T-helper 17 cell (primary cell): ENCODE data around the gene APOM. TPM values are rescaled to one million over a fixed set of nuclear protein-coding genes. Genes with fewer than 3 reads are reported as not detected.
A peak's percentile ranks its signal among the peaks of the same experiment; 100 is the strongest.

Experiments used
- ATAC-seq: fragments of 150-1000 bp; cut with Tn5 transposase; 2 replicates; pipeline ENCODE4 v1.10.0; 2021; ENCODE audit warnings: mild to moderate bottlenecking, moderate library complexity
- DNase-seq, 3 donors: peaks; one replicate each; pipeline versions ENCODE4 v3.0.0 to v3.0.0-alpha.2; 2020 to 2021
- H3K9me3 ChIP-seq: one replicate; pipeline ENCODE4 v1.7.0; 2013; ENCODE audit warnings: low read length, mild to moderate bottlenecking; ENCODE audit not compliant: control insufficient read depth, poor library complexity, severe bottlenecking
- H3K27ac Mint-ChIP-seq: one replicate; pipeline ENCODE4 v1.8.0; 2022; ENCODE audit warnings: mild to moderate bottlenecking, moderate library complexity, mixed read lengths
- H3K27me3 Mint-ChIP-seq: one replicate; pipeline ENCODE4 v1.8.0; 2022; ENCODE audit warnings: mixed read lengths
- H3K36me3 Mint-ChIP-seq: one replicate; pipeline ENCODE4 v1.8.0; 2022; ENCODE audit warnings: low read depth, mixed read lengths
- H3K4me1 Mint-ChIP-seq: one replicate; pipeline ENCODE4 v1.8.0; 2022; ENCODE audit warnings: mild to moderate bottlenecking, mixed read lengths
- H3K4me3 Mint-ChIP-seq: one replicate; pipeline ENCODE4 v1.8.0; 2022; ENCODE audit warnings: mild to moderate bottlenecking, moderate library complexity, mixed read lengths
- total RNA-seq, 4 donors: library from RNA in 2 of 4; stranded (reverse) in 2 of 4; gene quantifications; one replicate each; pipeline ENCODE4 v1.2.3 and lab custom pipeline; 2022 to 2026

Gene APOM
- total RNA-seq, 2 donors from 2014 or later: 2.9 to 4.0 TPM

- ATAC-seq (peak; percentile 92), DNase-seq (peak; percentile 93 to 97 (median 95))
- H3K36me3 Mint-ChIP-seq: peaks cover 9% of the 10 kb centered on the region
- H3K9me3 ChIP-seq: no peaks in the 10 kb centered on the region
- H3K27ac Mint-ChIP-seq: peak within 1 kb of the TSS; percentile 97
- H3K4me1 Mint-ChIP-seq: peaks cover 41% of the 10 kb centered on the region
- H3K27me3 Mint-ChIP-seq: no peaks in the 10 kb centered on the region
- peak within 1 kb of the TSS; percentile 97 for H3K4me3 Mint-ChIP-seq
Observed at GRCh38 chr6:31665501-31666336, 10.0 kb downstream of the APOM start, which contains the start of gene CSNK2B. TSS of gene CSNK2B (plus strand) at chr6:31666080. CDS start at chr6:31666832, 752 bp downstream.

GRCh38 chr6:31666337-31666965 lies 10.8 kb downstream of the APOM start:
- Mint-ChIP-seq H3K27me3 (no peaks in the 10 kb centered on the region), H3K27ac (peak overlapping the region; percentile 97), H3K4me1 (peaks cover 38% of the 10 kb centered on the region), H3K4me3 (peak overlapping the region; percentile 97), H3K36me3 (peaks cover 9% of the 10 kb centered on the region)
- no peak for DNase-seq
- no peak for ATAC-seq
- no peaks in the 10 kb centered on the region for H3K9me3 ChIP-seq

GRCh38 chr6:31669676-31670075 lies 14.0 kb downstream of the APOM start, which contains the start of gene LY6G5B:
TSS of gene LY6G5B (plus strand) at chr6:31669976. CDS start at chr6:31670951, 975 bp downstream.
- ATAC-seq (no peak), DNase-seq (no peak)
- no peaks in the 10 kb centered on the region for H3K9me3 ChIP-seq
- H3K27me3 Mint-ChIP-seq: no peaks in the 10 kb centered on the region
- peaks cover 8% of the 10 kb centered on the region for H3K36me3 Mint-ChIP-seq
- H3K27ac Mint-ChIP-seq: no peak within 1 kb of the TSS
- H3K4me1 Mint-ChIP-seq: peaks cover 16% of the 10 kb centered on the region
- no peak within 1 kb of the TSS for H3K4me3 Mint-ChIP-seq

GRCh38 chr6:31676322-31676903 lies 20.7 kb downstream of the APOM start:
- DNase-seq (no peak), ATAC-seq (no peak)
- no peaks in the 10 kb centered on the region for H3K27me3 Mint-ChIP-seq
- H3K4me1 Mint-ChIP-seq: peaks cover 27% of the 10 kb centered on the region
- H3K9me3 ChIP-seq: no peaks in the 10 kb centered on the region
- H3K27ac Mint-ChIP-seq: no peak overlapping the region
- peak overlapping the region; percentile 56 for H3K4me3 Mint-ChIP-seq
- peaks cover 5% of the 10 kb centered on the region for H3K36me3 Mint-ChIP-seq

GRCh38 chr6:31676904-31677303 lies 21.2 kb downstream of the APOM start:
- ATAC-seq: no peak
- H3K4me3 Mint-ChIP-seq: peak overlapping the region; percentile 56
- DNase-seq: no peak
- H3K27me3 Mint-ChIP-seq: no peaks in the 10 kb centered on the region
- no peaks in the 10 kb centered on the region for H3K9me3 ChIP-seq
- H3K36me3 Mint-ChIP-seq: peaks cover 5% of the 10 kb centered on the region
- H3K27ac Mint-ChIP-seq: no peak overlapping the region
- peaks cover 29% of the 10 kb centered on the region for H3K4me1 Mint-ChIP-seq

- H3K4me3 Mint-ChIP-seq: no peak overlapping the region
Observed at GRCh38 chr6:31677955-31678354, 22.3 kb downstream of the APOM start.

GRCh38 chr6:31680226-31681134 lies 24.8 kb downstream of the APOM start, which contains the start of gene LY6G5C:
TSS of gene LY6G5C (minus strand) at chr6:31681067. CDS start at chr6:31680373, 694 bp downstream.
- H3K36me3 Mint-ChIP-seq: no peaks in the 10 kb centered on the region
- H3K4me3 Mint-ChIP-seq: peak within 1 kb of the TSS; percentile 93

More at GRCh38 chr6:31677955-31678354, 22.3 kb downstream of the APOM start:
- no peaks in the 10 kb centered on the region for H3K9me3 ChIP-seq
- no peak for DNase-seq
- Mint-ChIP-seq H3K4me1 (peaks cover 31% of the 10 kb centered on the region), H3K27ac (peak overlapping the region; percentile 67), H3K27me3 (no peaks in the 10 kb centered on the region), H3K36me3 (peaks cover 2% of the 10 kb centered on the region)
- ATAC-seq: no peak

GRCh38 chr6:31681135-31681671 lies 25.5 kb downstream of the APOM start:
- peaks cover 1% of the 10 kb centered on the region for H3K36me3 Mint-ChIP-seq
- peak overlapping the region; percentile 96 for H3K27ac Mint-ChIP-seq
- ATAC-seq (peak; percentile 66), DNase-seq (peak in 1 of 3 donors; percentile 25)
- peak overlapping the region; percentile 93 for H3K4me3 Mint-ChIP-seq
- H3K4me1 Mint-ChIP-seq: peaks cover 32% of the 10 kb centered on the region
- H3K9me3 ChIP-seq: no peaks in the 10 kb centered on the region
- H3K27me3 Mint-ChIP-seq: no peaks in the 10 kb centered on the region

More at GRCh38 chr6:31680226-31681134, 24.8 kb downstream of the APOM start, which contains the start of gene LY6G5C:
- ATAC-seq (peak; percentile 77), DNase-seq (peak; percentile 32 to 44 (median 38))
- no peaks in the 10 kb centered on the region for H3K9me3 ChIP-seq
- peaks cover 31% of the 10 kb centered on the region for H3K4me1 Mint-ChIP-seq
- peak within 1 kb of the TSS; percentile 96 for H3K27ac Mint-ChIP-seq
- H3K27me3 Mint-ChIP-seq: no peaks in the 10 kb centered on the region

GRCh38 chr6:31683591-31683990 lies 27.9 kb downstream of the APOM start:
- Mint-ChIP-seq H3K36me3 (peaks cover 4% of the 10 kb centered on the region), H3K27ac (no peak overlapping the region)

GRCh38 chr6:31686483-31686882 lies 30.8 kb downstream of the APOM start:
- ATAC-seq (no peak), DNase-seq (no peak)
- Mint-ChIP-seq H3K4me1 (peaks cover 11% of the 10 kb centered on the region), H3K27ac (peak overlapping the region; percentile 84), H3K27me3 (no peaks in the 10 kb centered on the region), H3K36me3 (peaks cover 4% of the 10 kb centered on the region), H3K4me3 (no peak overlapping the region)
- H3K9me3 ChIP-seq: no peaks in the 10 kb centered on the region

More at GRCh38 chr6:31683591-31683990, 27.9 kb downstream of the APOM start:
- Mint-ChIP-seq H3K4me3 (no peak overlapping the region), H3K4me1 (peaks cover 26% of the 10 kb centered on the region), H3K27me3 (no peaks in the 10 kb centered on the region)
- DNase-seq (no peak), ATAC-seq (no peak)
- H3K9me3 ChIP-seq: no peaks in the 10 kb centered on the region

- no peak for ATAC-seq
- DNase-seq: no peak
- H3K9me3 ChIP-seq: no peaks in the 10 kb centered on the region
- H3K4me1 Mint-ChIP-seq: peaks cover 8% of the 10 kb centered on the region
- no peak overlapping the region for H3K27ac Mint-ChIP-seq
- peaks cover 5% of the 10 kb centered on the region for H3K36me3 Mint-ChIP-seq
- no peaks in the 10 kb centered on the region for H3K27me3 Mint-ChIP-seq
- no peak overlapping the region for H3K4me3 Mint-ChIP-seq
Observed at GRCh38 chr6:31687321-31687720, 31.6 kb downstream of the APOM start.
